Astrocyte (in vitro differentiated cells and primary cell): ENCODE measurements around the gene CORT. TPM values are rescaled to one million over a fixed set of nuclear protein-coding genes. Genes with fewer than 3 reads are reported as not detected.
"Not testable (repeated sequence)": the region's sequence is repeated elsewhere in the genome, so short reads cannot be mapped to it uniquely, and the experiment has no call there.

Experiments used
- DNase-seq: peaks from one replicate; pipeline ENCODE4 v3.0.0-alpha.2; 2010; ENCODE audit warnings: low read depth
- FAIRE-seq: peaks from 2 replicates; lab custom pipeline; 2011; peaks lifted over from hg19 to GRCh38; lab: Jason Lieb, UNC
- H2AFZ ChIP-seq: 2 replicates; pipeline ENCODE4 v1.6.0; 2012; ENCODE audit warnings: low read depth, low read length, inconsistent platforms
- H3K27ac ChIP-seq: 2 replicates; pipeline ENCODE4 v1.5.1; 2011; ENCODE audit warnings: low read depth, low read length, inconsistent platforms
- H3K27me3 ChIP-seq: 2 replicates; pipeline ENCODE4 v1.6.0; 2011; ENCODE audit warnings: low read length, inconsistent platforms; ENCODE audit not compliant: insufficient read depth
- H3K36me3 ChIP-seq: 2 replicates; pipeline ENCODE4 v1.5.1; 2011; ENCODE audit warnings: low read length, inconsistent platforms; ENCODE audit not compliant: insufficient read depth
- H3K4me1 ChIP-seq: 2 replicates; pipeline ENCODE4 v1.5.1; 2011; ENCODE audit warnings: low read length, inconsistent platforms; ENCODE audit not compliant: insufficient read depth
- H3K4me2 ChIP-seq: 2 replicates; pipeline ENCODE4 v1.6.0; 2012; ENCODE audit warnings: low read length, inconsistent platforms
- H3K4me3 ChIP-seq: 2 replicates; pipeline ENCODE4 v1.5.1; 2011; ENCODE audit warnings: low read depth, mild to moderate bottlenecking, low read length, inconsistent platforms; ENCODE audit not compliant: insufficient read depth
- H3K79me2 ChIP-seq: 2 replicates; pipeline ENCODE4 v1.6.0; 2012; ENCODE audit warnings: mild to moderate bottlenecking, low read length, inconsistent platforms; ENCODE audit not compliant: insufficient read depth
- H3K9ac ChIP-seq: 2 replicates; pipeline ENCODE4 v1.6.0; 2012; ENCODE audit warnings: mild to moderate bottlenecking, low read length, inconsistent platforms
- H3K9me3 ChIP-seq: 2 replicates; pipeline ENCODE4 v1.5.1; 2012; ENCODE audit warnings: low read depth, mild to moderate bottlenecking, low read length, inconsistent platforms; ENCODE audit not compliant: insufficient read depth
- H4K20me1 ChIP-seq: 2 replicates; pipeline ENCODE4 v1.6.0; 2012; ENCODE audit warnings: low read length, inconsistent platforms; ENCODE audit not compliant: insufficient read depth
- H3K27ac Mint-ChIP-seq: one replicate; pipeline ENCODE4 v1.8.0; 2021; ENCODE audit warnings: mild to moderate bottlenecking, mixed read lengths; ENCODE audit not compliant: unreplicated experiment
- H3K27me3 Mint-ChIP-seq: one replicate; pipeline ENCODE4 v1.8.0; 2021; ENCODE audit warnings: low read depth, mixed read lengths; ENCODE audit not compliant: unreplicated experiment
- H3K36me3 Mint-ChIP-seq: one replicate; pipeline ENCODE4 v1.8.0; 2021; ENCODE audit warnings: low read depth, mixed read lengths; ENCODE audit not compliant: unreplicated experiment
- H3K4me1 Mint-ChIP-seq: one replicate; pipeline ENCODE4 v1.8.0; 2021; ENCODE audit warnings: low read depth, mixed read lengths; ENCODE audit not compliant: unreplicated experiment
- H3K4me3 Mint-ChIP-seq: one replicate; pipeline ENCODE4 v1.8.0; 2021; ENCODE audit warnings: mild to moderate bottlenecking, moderate library complexity, mixed read lengths; ENCODE audit not compliant: unreplicated experiment
- H3K9me3 Mint-ChIP-seq: one replicate; pipeline ENCODE4 v1.8.0; 2021; ENCODE audit warnings: mild to moderate bottlenecking, mixed read lengths; ENCODE audit not compliant: unreplicated experiment
- CTCF ChIP-seq: IDR thresholded peaks from 2 replicates; pipeline ENCODE4 v1.5.1; 2011; ENCODE audit warnings: low read depth, mild to moderate bottlenecking, inconsistent platforms, low read length, moderate library complexity; ENCODE audit not compliant: insufficient read depth
- EZH2 ChIP-seq: IDR thresholded peaks from 2 replicates; pipeline ENCODE4 v1.6.1; 2012; ENCODE audit warnings: mild to moderate bottlenecking, low read length, inconsistent platforms; ENCODE audit not compliant: insufficient read depth
- total RNA-seq: library from RNA; stranded (reverse); gene quantifications from 2 replicates; pipeline ENCODE4 v1.2.1, GENCODE V29; 2021

Gene CORT
- total RNA-seq, 1 donor from 2014 or later = 0.23 TPM

- no peaks in the 10 kb centered on the region for H3K79me2 ChIP-seq
- H3K27me3 ChIP-seq = no peaks in the 10 kb centered on the region
- Mint-ChIP-seq H3K27me3 (no peaks in the 10 kb centered on the region), H3K4me1 (no peaks in the 10 kb centered on the region), H3K9me3 (no peaks in the 10 kb centered on the region), H3K36me3 (peaks cover 3% of the 10 kb centered on the region), H3K27ac (no peak overlapping the region), H3K4me3 (no peak overlapping the region)
- no peak overlapping the region for H3K27ac ChIP-seq
- DNase-seq = no peak
- peaks cover under 1% of the 10 kb centered on the region for H3K4me1 ChIP-seq
- no peak overlapping the region for H2AFZ ChIP-seq
- TF ChIP-seq CTCF (no peak), EZH2 (no peak)
- FAIRE-seq = no peak
- no peak overlapping the region for H3K4me2 ChIP-seq
- H3K36me3 ChIP-seq = peaks cover 6% of the 10 kb centered on the region
- H3K9ac ChIP-seq = no peak overlapping the region
- no peak overlapping the region for H3K4me3 ChIP-seq
- H4K20me1 ChIP-seq = no peaks in the 10 kb centered on the region
- H3K9me3 ChIP-seq = no peaks in the 10 kb centered on the region
Observed at GRCh38 chr1:10424651-10425050, 25.2 kb upstream of the CORT start.

- not testable (repeated sequence) for H3K27me3 Mint-ChIP-seq, H3K36me3 ChIP-seq, H3K79me2 ChIP-seq, DNase-seq, H3K4me2 ChIP-seq, H3K27ac Mint-ChIP-seq, H3K27me3 ChIP-seq, H3K36me3 Mint-ChIP-seq, H3K9me3 ChIP-seq, FAIRE-seq, H3K4me1 ChIP-seq, H4K20me1 ChIP-seq, H3K9me3 Mint-ChIP-seq, H3K9ac ChIP-seq, H3K4me3 Mint-ChIP-seq, H3K4me3 ChIP-seq, H2AFZ ChIP-seq, H3K4me1 Mint-ChIP-seq, H3K27ac ChIP-seq
Observed at GRCh38 chr1:10425826-10426534, 23.9 kb upstream of the CORT start.

GRCh38 chr1:10426535-10426848, 23.3 kb upstream of the CORT start:
- not testable (repeated sequence) for H3K4me1 Mint-ChIP-seq, H3K9ac ChIP-seq, FAIRE-seq, H2AFZ ChIP-seq, H3K36me3 Mint-ChIP-seq, H3K9me3 Mint-ChIP-seq, H3K27me3 Mint-ChIP-seq, H3K27me3 ChIP-seq, H3K36me3 ChIP-seq, H3K79me2 ChIP-seq, H3K4me3 Mint-ChIP-seq, H3K4me3 ChIP-seq, H3K27ac ChIP-seq, H3K9me3 ChIP-seq, H3K27ac Mint-ChIP-seq, H4K20me1 ChIP-seq, DNase-seq, H3K4me2 ChIP-seq
- H3K4me1 ChIP-seq = peaks cover 12% of the 10 kb centered on the region
